DND-41 (cell line): ENCODE results near the gene OR1F1.
A peak's percentile ranks its signal among the peaks of the same experiment; 100 is the strongest.

ENCODE experiments used
- ATAC-seq: fragments of 200-7000 bp; cut with Tn5 transposase; 3 replicates; pipeline ENCODE4 v1.9.1; 2021; ENCODE audit warnings: low read depth; ENCODE audit not compliant: insufficient read depth
- DNase-seq: peaks from one replicate; pipeline ENCODE4 v3.0.0-alpha.2; 2020
- H2AFZ ChIP-seq: 2 replicates; pipeline ENCODE4 v1.6.0; 2012; ENCODE audit warnings: low read depth, low read length
- H3K27ac ChIP-seq: 2 replicates; pipeline ENCODE4 v1.5.1; 2012; ENCODE audit warnings: low read length, inconsistent platforms
- H3K27me3 ChIP-seq: fragments of 200-600 bp; sonication (generic); 2 replicates; pipeline ENCODE4 v1.6.0; 2012; ENCODE audit warnings: low read length, mild to moderate bottlenecking, inconsistent platforms; ENCODE audit not compliant: insufficient read depth, poor library complexity
- H3K36me3 ChIP-seq: 2 replicates; pipeline ENCODE4 v1.5.1; 2012; ENCODE audit warnings: low read length, inconsistent platforms; ENCODE audit not compliant: insufficient read depth
- H3K4me1 ChIP-seq: 2 replicates; pipeline ENCODE4 v1.5.1; 2012; ENCODE audit warnings: mild to moderate bottlenecking, low read length; ENCODE audit not compliant: insufficient read depth
- H3K4me2 ChIP-seq: 2 replicates; pipeline ENCODE4 v1.6.0; 2012; ENCODE audit warnings: mild to moderate bottlenecking, moderate library complexity, low read length, inconsistent platforms; ENCODE audit not compliant: insufficient read depth
- H3K4me3 ChIP-seq, 2 experiments: fragments of 200-600 bp in 1 of 2; shearing (Covaris generic) in 1 of 2; 2 replicates each; pipeline ENCODE4 v1.5.1; 2012 to 2016; ENCODE audit warnings: inconsistent platforms in 2 of 2, low read length in 2 of 2, mild to moderate bottlenecking in 2 of 2, low read depth in 1 of 2, moderate library complexity in 1 of 2
- H3K79me2 ChIP-seq: 2 replicates; pipeline ENCODE4 v1.6.0; 2012; ENCODE audit warnings: low read length, inconsistent platforms; ENCODE audit not compliant: insufficient read depth
- H3K9ac ChIP-seq: 2 replicates; pipeline ENCODE4 v1.6.0; 2012; ENCODE audit warnings: low read depth, mild to moderate bottlenecking, inconsistent platforms, low read length, moderate library complexity
- H3K9me3 ChIP-seq: 2 replicates; pipeline ENCODE4 v1.5.1; 2012; ENCODE audit warnings: low read length, moderate library complexity, mild to moderate bottlenecking, inconsistent platforms; ENCODE audit not compliant: insufficient read depth, severe bottlenecking
- H4K20me1 ChIP-seq: 2 replicates; pipeline ENCODE4 v1.6.0; 2012; ENCODE audit warnings: low read length; ENCODE audit not compliant: insufficient read depth
- CTCF ChIP-seq: IDR thresholded peaks from 2 replicates; pipeline ENCODE4 v1.5.1; 2012; ENCODE audit warnings: borderline replicate concordance, low read length, moderate library complexity, mild to moderate bottlenecking; ENCODE audit not compliant: poor library complexity, severe bottlenecking; ENCODE audit errors: extremely low read depth
- EZH2 ChIP-seq: IDR thresholded peaks from 3 replicates; pipeline ENCODE4 v1.6.1; 2012; ENCODE audit warnings: borderline replicate concordance, low read depth, mild to moderate bottlenecking, moderate library complexity, low read length, inconsistent platforms; ENCODE audit not compliant: severe bottlenecking

OR1F1 gene

GRCh38 chr16:3158026-3158509 is 29.9 kb upstream of the OR1F1 start:
- Histone ChIP-seq H3K79me2 (no peaks in the 10 kb centered on the region), H2AFZ (peak overlapping the region; percentile 95), H3K4me3 (peak overlapping the region in 1 of 2 experiments; percentile 74; a peak in 2 of 4 replicates), H3K9ac (peak overlapping the region; percentile 70), H3K9me3 (no peaks in the 10 kb centered on the region), H3K36me3 (no peaks in the 10 kb centered on the region), H3K4me1 (peaks cover 24% of the 10 kb centered on the region), H3K4me2 (peak overlapping the region; percentile 96), H4K20me1 (no peaks in the 10 kb centered on the region; the same call in 1 of the 2 replicates), H3K27ac (no peak overlapping the region), H3K27me3 (no peaks in the 10 kb centered on the region)
- ATAC-seq, result no peak
- no peak for DNase-seq
- TF ChIP-seq EZH2 (no peak), CTCF (no peak)

- Histone ChIP-seq H3K9me3 (no peaks in the 10 kb centered on the region), H3K4me2 (peak overlapping the region; percentile 96), H3K36me3 (no peaks in the 10 kb centered on the region), H2AFZ (peak overlapping the region; percentile 95), H3K79me2 (no peaks in the 10 kb centered on the region), H3K4me3 (peak overlapping the region; percentile 55 to 74), H3K27ac (peak overlapping the region; percentile 75), H4K20me1 (no peaks in the 10 kb centered on the region; the same call in 1 of the 2 replicates), H3K9ac (peak overlapping the region; percentile 70), H3K27me3 (no peaks in the 10 kb centered on the region), H3K4me1 (peaks cover 24% of the 10 kb centered on the region)
- no peak for TF ChIP-seq CTCF
- no peak for TF ChIP-seq EZH2
- DNase-seq (peak; percentile 91), ATAC-seq (peak; percentile 93)
Observed at GRCh38 chr16:3158510-3159314, 29.3 kb upstream of the OR1F1 start.

GRCh38 chr16:3161235-3162018 is 26.6 kb upstream of the OR1F1 start:
- Histone ChIP-seq H3K4me2 (no peak overlapping the region), H3K9ac (no peak overlapping the region), H3K9me3 (no peaks in the 10 kb centered on the region), H3K36me3 (no peaks in the 10 kb centered on the region), H4K20me1 (no peaks in the 10 kb centered on the region; the same call in 1 of the 2 replicates), H3K27ac (no peak overlapping the region), H3K79me2 (no peaks in the 10 kb centered on the region), H3K4me3 (no peak overlapping the region), H3K4me1 (peaks cover 35% of the 10 kb centered on the region), H3K27me3 (no peaks in the 10 kb centered on the region), H2AFZ (no peak overlapping the region)
- DNase-seq (no peak), ATAC-seq (no peak)
- TF ChIP-seq EZH2 (no peak), CTCF (no peak)
